Measurements from ENCODE around the gene THAP8. TPM values are rescaled to one million over a fixed set of nuclear protein-coding genes. Genes with fewer than 3 reads are reported as not detected.

Gene THAP8
- total RNA-seq, 1 experiment from 2014 or later = 3.2 TPM

DNA sequence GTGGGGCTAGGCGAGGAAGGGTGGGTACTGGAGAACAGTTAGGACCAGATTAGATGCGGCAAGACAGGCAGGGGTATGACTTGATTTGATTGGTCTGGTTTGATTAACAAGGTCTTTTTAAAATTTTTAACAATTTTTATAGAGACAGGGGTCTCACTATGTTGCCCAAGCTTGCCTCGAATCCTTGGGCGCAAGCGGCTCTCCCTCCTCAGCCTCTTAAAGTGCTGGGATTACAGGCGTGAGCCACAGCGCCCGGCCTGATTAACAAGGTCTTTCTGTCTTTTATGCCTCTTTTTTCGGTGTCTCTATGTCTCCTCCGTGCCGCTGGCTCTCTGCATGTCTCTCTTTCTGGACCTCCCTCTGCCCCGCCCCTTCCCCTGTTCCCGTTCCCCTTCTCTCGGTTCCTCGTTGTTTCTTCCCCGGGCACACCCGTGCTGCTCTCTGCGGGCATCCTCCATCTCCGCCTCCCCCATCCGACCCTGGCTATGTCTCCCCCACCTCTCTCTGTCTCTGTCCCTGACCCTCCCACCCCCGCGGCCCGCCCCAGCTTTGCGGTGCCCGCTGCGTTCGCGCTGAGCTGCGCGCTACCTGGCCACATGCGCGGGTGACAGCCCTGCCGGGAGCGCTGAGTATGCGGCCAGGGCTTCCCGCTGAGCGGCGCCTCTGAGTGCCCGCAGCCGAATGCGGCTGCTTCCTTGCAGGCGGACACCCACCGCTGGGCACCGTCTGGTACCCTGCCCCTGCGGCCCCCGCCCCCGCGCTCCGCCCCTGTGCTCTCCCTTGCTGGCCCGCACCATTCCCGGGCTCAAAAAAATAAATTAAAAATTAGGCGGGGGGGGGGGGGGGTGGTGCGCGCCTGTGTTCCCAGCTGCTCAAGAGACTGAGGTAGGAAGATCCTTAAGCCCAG is 67.2 kb downstream of the THAP8 start:
- intact Hi-C loops (cut with micrococcal nuclease; ENCODE audit: unreplicated experiment) = no loop called here
- peaks cover 5% of the 10 kb centered on the region for H3K36me3 Mint-ChIP-seq (ENCODE audit: insufficient read depth, unreplicated experiment)
- H3K27ac Mint-ChIP-seq (ENCODE audit: unreplicated experiment) = no peak overlapping the region
- peaks cover 83% of the 10 kb centered on the region for H3K27me3 Mint-ChIP-seq (ENCODE audit: unreplicated experiment)
- H3K4me1 Mint-ChIP-seq (ENCODE audit: low read depth, unreplicated experiment) = no peaks in the 10 kb centered on the region
- peak; percentile 49 for DNase-seq
- no peak for TF ChIP-seq CTCF (IDR thresholded peaks at IDR 0.05; ENCODE audit: unreplicated experiment)
- peaks cover 4% of the 10 kb centered on the region for H3K9me3 Mint-ChIP-seq (ENCODE audit: low read depth, unreplicated experiment)
- no TSS peak for BruUV-seq (replicated peaks)
- CTCF ChIA-PET = no interaction called here
- peak overlapping the region; percentile 59 for H3K4me3 Mint-ChIP-seq (ENCODE audit: low read depth, unreplicated experiment)

DNA sequence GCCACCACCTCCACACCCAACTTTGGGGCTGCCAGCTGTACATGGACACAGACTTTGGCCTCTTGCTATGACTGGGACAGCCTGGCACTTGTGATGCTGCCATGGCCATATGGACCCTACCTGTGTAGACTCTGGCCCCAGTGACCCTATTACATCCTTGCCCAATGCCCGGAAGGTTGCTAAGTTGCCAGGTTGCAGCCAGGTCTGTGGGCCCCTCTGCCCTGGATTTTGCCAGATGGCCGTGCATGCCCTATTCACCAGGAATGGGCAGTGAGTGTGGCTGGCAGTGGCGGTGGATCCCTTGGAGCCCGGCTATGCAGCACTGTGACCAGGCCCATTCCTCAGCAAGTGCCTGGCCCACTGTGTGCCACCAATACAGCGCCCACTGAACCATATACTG is 68.0 kb downstream of the THAP8 start:
- Mint-ChIP-seq H3K4me3 (ENCODE audit: low read depth, unreplicated experiment) (peak overlapping the region; percentile 59), H3K27ac (ENCODE audit: unreplicated experiment) (no peak overlapping the region), H3K27me3 (ENCODE audit: unreplicated experiment) (peaks cover 90% of the 10 kb centered on the region), H3K9me3 (ENCODE audit: low read depth, unreplicated experiment) (peaks cover 4% of the 10 kb centered on the region), H3K4me1 (ENCODE audit: low read depth, unreplicated experiment) (no peaks in the 10 kb centered on the region), H3K36me3 (ENCODE audit: insufficient read depth, unreplicated experiment) (peaks cover 5% of the 10 kb centered on the region)
- BruUV-seq (replicated peaks) = no TSS peak
- DNase-seq = no peak
- TF ChIP-seq CTCF (IDR thresholded peaks at IDR 0.05; ENCODE audit: unreplicated experiment) = no peak
- CTCF ChIA-PET = no interaction called here
- intact Hi-C loops (cut with micrococcal nuclease; ENCODE audit: unreplicated experiment) = no loop called here

Other genes with a start within 250 kb of the THAP8 start
- gene PRODH2, start 241.4 kb downstream of the THAP8 start, total RNA-seq (2022) = not detected in 2 replicates
- not detected in 2 replicates for gene NPHS1, start 201.8 kb downstream of the THAP8 start, total RNA-seq (2022)
- 0.17 and 0.26 TPM in 2 replicates for gene KIRREL2, start 197.4 kb downstream of the THAP8 start, total RNA-seq (2022)
- gene APLP1, start 185.7 kb downstream of the THAP8 start, total RNA-seq (2022) = 11.5 and 15.8 TPM in 2 replicates
- 14.9 and 15.6 TPM in 2 replicates for gene NFKBID, start 153.7 kb downstream of the THAP8 start, total RNA-seq (2022)
- gene HCST, start 151.8 kb downstream of the THAP8 start, total RNA-seq (2022) = not detected in 2 replicates
- not detected in 2 replicates for gene TYROBP, start 146.0 kb downstream of the THAP8 start, total RNA-seq (2022)
- gene LRFN3, start 117.9 kb downstream of the THAP8 start, total RNA-seq (2022) = 15.2 and 18.5 TPM in 2 replicates
- 16.9 and 17.1 TPM in 2 replicates for gene SDHAF1, start 59.1 kb downstream of the THAP8 start, total RNA-seq (2022)
- 19.7 and 23.5 TPM in 2 replicates for gene SYNE4, start 45.5 kb downstream of the THAP8 start, total RNA-seq (2022)
- 52.6 and 56.7 TPM in 2 replicates for gene ALKBH6, start 40.1 kb downstream of the THAP8 start, total RNA-seq (2022)
- 3.1 and 3.5 TPM in 2 replicates for gene CLIP3, start 21.4 kb downstream of the THAP8 start, total RNA-seq (2022)
- gene WDR62, start 612 bp upstream of the THAP8 start, total RNA-seq (2022) = 25.5 and 29.6 TPM in 2 replicates
- not detected in 2 replicates for gene OVOL3, start 56.9 kb upstream of the THAP8 start, total RNA-seq (2022)
- 91.6 and 92.2 TPM in 2 replicates for gene POLR2I, start 60.6 kb upstream of the THAP8 start, total RNA-seq (2022)
- 204 and 210 TPM in 2 replicates for gene TBCB, start 61.2 kb upstream of the THAP8 start, total RNA-seq (2022)
- gene CAPNS1, start 85.8 kb upstream of the THAP8 start, total RNA-seq (2022) = 823 and 894 TPM in 2 replicates
- gene COX7A1, start 98.2 kb upstream of the THAP8 start, total RNA-seq (2022) = not detected in 2 replicates
- gene ZNF565, start 160.4 kb upstream of the THAP8 start, total RNA-seq (2022) = 6.3 and 6.7 TPM in 2 replicates
- gene ZNF146, start 160.8 kb upstream of the THAP8 start, total RNA-seq (2022) = 112 and 123 TPM in 2 replicates

All from Calu3 (cell line).